Pancreas (tissue), 10 donors: ENCODE results near the gene DNER. TPM values are rescaled to one million over a fixed set of nuclear protein-coding genes. Genes with fewer than 3 reads are reported as not detected.
"Not testable (repeated sequence)": the region's sequence is repeated elsewhere in the genome, so short reads cannot be mapped to it uniquely, and the experiment has no call there.

Source experiments
- ATAC-seq, 4 donors: fragments of 200-7000 bp; cut with Tn5 transposase; one replicate each; pipeline versions ENCODE4 v1.8.0 to v1.9.1; 2020; ENCODE audit warnings: mild to moderate bottlenecking in 4 of 4, moderate library complexity in 4 of 4
- DNase-seq, 6 donors: peaks; one replicate each; pipeline ENCODE4 v3.0.0-alpha.2; 2020
- FAIRE-seq: peaks from 2 replicates; lab custom pipeline; 2012; peaks lifted over from hg19 to GRCh38; lab: Jason Lieb, UNC
- H3K27ac ChIP-seq, 4 donors: fragments of 200-600 bp; sonication (generic); 1 replicate in 3 of 4; 2 replicates in 1 of 4; pipeline versions ENCODE4 v1.5.0 to v1.8.0; 2020
- H3K27me3 ChIP-seq, 4 donors: fragments of 200-600 bp; one replicate each; pipeline ENCODE4 v1.8.0; 2021
- H3K36me3 ChIP-seq, 3 donors: fragments of 200-600 bp; sonication (generic) in 1 of 3; one replicate each; pipeline versions ENCODE4 v1.5.0 to v1.8.0; 2020 to 2021
- H3K4me1 ChIP-seq, 3 donors: fragments of 200-600 bp; one replicate each; pipeline ENCODE4 v1.8.0; 2021
- H3K4me3 ChIP-seq, 4 donors: fragments of 200-600 bp; sonication (generic) in 2 of 4; one replicate each; pipeline versions ENCODE4 v1.5.0 to v1.8.0; 2020 to 2021
- H3K9me3 ChIP-seq, 4 donors: fragments of 200-600 bp; one replicate each; pipeline ENCODE4 v1.8.0; 2021
- CTCF ChIP-seq, 4 donors: fragments of 200-600 bp; sonication (generic) in 3 of 4; IDR thresholded peaks; one replicate each; pipeline versions ENCODE4 v1.5.0 to v1.8.0; 2021; ENCODE audit warnings: antibody characterized with exemption in 4 of 4
- WGBS, 2 donors: extraction: QIAGEN DNeasy Blood & Tissue Kit; methylation state at CpG; one replicate each; pipeline ENCODE4 v1.1.7; 2013; 5-methylcytosine and 5-hydroxymethylcytosine counted together
- intact Hi-C, 3 donors: fragments of 100-400 bp; cut with DNase I; formaldehyde crosslinking; loops; one replicate each; pipeline versions ENCODE4 v1.11.1 to v1.14.2; 2022
- polyA plus RNA-seq, 2 donors: library from polyadenylated mRNA; stranded (reverse); fragments of 200-250 nt; gene quantifications; one replicate each; pipeline ENCODE4 v1.2.3, GENCODE V29; 2013
- total RNA-seq, 6 donors: library from RNA; stranded (reverse); fragmentation: NEBNext Ultra II Directional in 4 of 6; extraction: Animal tissue kit (Norgen Biotek cat#: 25700) in 4 of 6; gene quantifications; one replicate each; pipeline versions ENCODE4 v1.2.1 to v1.2.4, GENCODE V29; 2021 to 2023
- donor health status: healthy with polysubstance abuse.
- donor health status: DM: no; HTN: no; CAD: no; lungs with moderate emphysema.
- donor health status: DM: no; HTN: no; CAD: no.
- donor health status: control.
- donor health status: control.
- donor health status: Bipolar disorder and iron deficiency.
- donor health status: DM: yes; HTN: yes; CAD: no.
- donor health status: DM: no; HTN: no; CAD: no.
- donor health status: DM: no; HTN: no; CAD: no.
- donor health status: DM: yes; HTN: yes; CAD: no.

Gene DNER
- total and polyA plus RNA-seq, 8 donors: 0.25 to 2.3 (median 0.44) TPM

DNA sequence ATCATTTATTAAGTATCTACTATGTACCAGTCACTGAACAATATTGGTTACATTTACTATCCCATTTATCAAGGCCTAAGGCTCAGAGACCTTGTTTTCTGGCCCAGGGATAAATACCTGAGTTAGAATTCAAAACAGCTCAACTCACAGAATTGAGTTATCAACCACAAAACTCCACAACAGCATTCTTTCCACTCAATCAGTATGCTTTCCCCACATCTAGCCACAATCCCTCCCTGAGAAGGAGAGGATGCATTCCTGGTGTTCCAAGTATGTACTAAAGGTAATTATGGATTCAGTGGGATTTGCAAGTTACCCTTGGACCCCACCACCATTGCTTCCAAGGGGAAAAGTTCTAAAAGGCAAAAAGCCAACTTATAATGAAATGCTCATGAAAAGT, 339.1 kb downstream of the DNER start:
- TF ChIP-seq CTCF (IDR thresholded peaks at IDR 0.05): no peak
- Histone ChIP-seq H3K36me3 (no peaks in the 10 kb centered on the region), H3K27me3 (no peaks in the 10 kb centered on the region), H3K9me3 (no peaks in the 10 kb centered on the region), H3K27ac (no peak overlapping the region), H3K4me1 (no peaks in the 10 kb centered on the region), H3K4me3 (no peak overlapping the region)
- intact Hi-C loops: no loop called here
- ATAC-seq (no peak), DNase-seq (no peak), FAIRE-seq (no peak)

DNA sequence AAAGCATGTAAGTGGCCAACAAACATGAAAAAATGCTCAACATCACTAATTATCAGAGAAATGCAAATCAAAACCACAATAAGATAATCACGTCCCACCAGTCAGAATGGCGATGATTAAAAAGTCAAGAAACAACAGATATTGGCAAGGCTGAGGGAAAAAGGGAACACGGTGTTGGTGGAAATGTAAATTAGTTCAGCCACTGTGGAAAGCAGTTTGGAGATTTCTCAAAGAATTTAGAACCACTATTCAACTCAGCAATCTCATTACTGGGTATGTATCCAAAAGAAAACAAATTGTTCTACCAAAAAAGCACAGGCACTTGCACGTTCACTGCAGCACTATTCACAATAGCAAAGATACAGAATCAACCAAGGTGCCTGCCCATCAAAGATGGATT, 341.0 kb downstream of the DNER start:
- intact Hi-C loops, H3K9me3 ChIP-seq, H3K4me1 ChIP-seq, FAIRE-seq, H3K36me3 ChIP-seq, H3K27me3 ChIP-seq, H3K4me3 ChIP-seq, H3K27ac ChIP-seq, DNase-seq, ATAC-seq: not testable (repeated sequence)
- 70 to 76% methylated on average over 4 of the region's 4 CpGs for WGBS, 2 donors

- Histone ChIP-seq H3K27me3 (no peaks in the 10 kb centered on the region), H3K36me3 (no peaks in the 10 kb centered on the region), H3K4me3 (no peak overlapping the region), H3K4me1 (no peaks in the 10 kb centered on the region), H3K27ac (no peak overlapping the region), H3K9me3 (no peaks in the 10 kb centered on the region)
- no peak for DNase-seq
- no peak for TF ChIP-seq CTCF (IDR thresholded peaks at IDR 0.05)
- no peak for FAIRE-seq
- 51 to 56% methylated on average over 3 of the region's 3 CpGs for WGBS, 2 donors
- intact Hi-C loops: no loop called here
- ATAC-seq: no peak
These were observed 342.1 kb downstream of the DNER start for GRCh38 chr2:229372207-229372606.

DNA sequence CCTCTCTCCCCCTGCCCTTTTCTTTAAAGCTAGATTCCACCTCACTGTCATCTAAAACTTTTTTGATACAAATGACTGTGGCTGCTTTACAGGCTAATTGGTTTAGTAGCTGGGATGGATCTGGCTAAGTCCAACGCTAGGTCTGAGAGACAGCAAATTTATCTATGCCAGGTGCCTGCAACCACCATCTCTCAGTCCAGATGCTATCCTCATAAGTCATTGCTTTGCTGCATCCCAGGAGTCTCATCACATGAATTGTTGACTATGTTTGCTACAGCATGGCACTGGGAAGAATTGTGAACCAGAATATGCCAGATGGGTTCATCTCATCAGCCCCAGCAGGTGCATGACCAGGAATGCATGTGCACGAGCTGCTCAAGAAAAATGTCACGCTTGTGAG, 343.3 kb downstream of the DNER start:
- Histone ChIP-seq H3K4me3 (no peak overlapping the region), H3K27ac (no peak overlapping the region), H3K36me3 (no peaks in the 10 kb centered on the region), H3K4me1 (no peaks in the 10 kb centered on the region), H3K27me3 (no peaks in the 10 kb centered on the region), H3K9me3 (no peaks in the 10 kb centered on the region)
- no peak for TF ChIP-seq CTCF (IDR thresholded peaks at IDR 0.05)
- intact Hi-C loops: no loop called here
- DNase-seq: no peak
- ATAC-seq: no peak
- 62 to 70% methylated on average over 3 of the region's 3 CpGs for WGBS, 2 donors
- no peak for FAIRE-seq

GRCh38 chr2:229370509-229370908, 343.8 kb downstream of the DNER start:
- intact Hi-C loops: no loop called here
- FAIRE-seq (no peak), ATAC-seq (peak in 1 of 4 donors; percentile 14), DNase-seq (no peak)
- 61 to 79% methylated on average over 3 of the region's 3 CpGs for WGBS, 2 donors
- H3K4me3 ChIP-seq: no peak overlapping the region
- H3K9me3 ChIP-seq: no peaks in the 10 kb centered on the region
- no peaks in the 10 kb centered on the region for H3K27me3 ChIP-seq
- no peak overlapping the region for H3K27ac ChIP-seq
- no peaks in the 10 kb centered on the region for H3K36me3 ChIP-seq
- no peaks in the 10 kb centered on the region for H3K4me1 ChIP-seq
- TF ChIP-seq CTCF (IDR thresholded peaks at IDR 0.05): no peak
